ENCODE results near the gene EPS8L2.

The EPS8L2 gene

DNA sequence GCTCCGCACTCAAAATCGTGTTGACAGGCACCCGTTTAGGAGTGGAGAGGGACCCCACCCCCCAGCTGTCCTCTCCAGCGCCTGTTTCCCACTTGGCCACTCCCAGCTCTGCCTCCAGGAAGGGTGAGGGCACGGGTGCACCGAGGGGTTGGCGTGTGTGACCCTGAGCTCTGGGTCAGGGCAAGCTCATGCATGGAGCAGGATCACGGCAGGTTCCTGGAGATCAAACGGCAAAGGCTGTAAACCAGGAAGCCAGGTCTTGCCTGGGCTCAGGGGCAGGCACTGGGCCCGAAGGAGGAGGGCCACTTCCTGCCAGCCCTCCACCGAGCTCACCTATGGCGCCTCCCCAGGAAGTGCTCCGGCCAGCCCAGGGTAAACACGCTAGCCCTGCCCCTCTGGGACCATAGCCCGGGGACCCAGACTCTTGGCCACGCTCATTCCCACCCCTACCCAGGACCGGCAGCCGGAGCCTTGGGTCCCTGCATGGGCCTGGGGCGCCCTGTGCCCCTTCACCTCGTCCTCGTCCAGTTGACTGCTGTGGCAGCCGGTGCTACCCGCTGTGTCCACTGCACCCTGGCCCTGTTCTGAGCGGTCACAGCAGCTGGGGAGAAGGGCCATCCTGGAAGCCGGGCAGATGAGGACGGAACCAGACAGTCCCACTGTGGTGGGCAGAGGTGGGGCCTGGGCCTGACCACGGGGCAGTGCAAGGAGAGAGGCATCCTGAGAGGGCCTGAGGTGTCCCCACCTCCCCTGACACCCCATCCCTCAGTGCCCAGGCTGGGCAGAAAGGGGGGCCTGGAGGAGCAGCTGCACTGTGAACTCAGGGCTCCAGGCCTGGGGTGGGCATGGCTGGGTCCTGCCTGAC is 1.0 kb upstream of the EPS8L2 start:
- DNase-seq = no peak

DNA sequence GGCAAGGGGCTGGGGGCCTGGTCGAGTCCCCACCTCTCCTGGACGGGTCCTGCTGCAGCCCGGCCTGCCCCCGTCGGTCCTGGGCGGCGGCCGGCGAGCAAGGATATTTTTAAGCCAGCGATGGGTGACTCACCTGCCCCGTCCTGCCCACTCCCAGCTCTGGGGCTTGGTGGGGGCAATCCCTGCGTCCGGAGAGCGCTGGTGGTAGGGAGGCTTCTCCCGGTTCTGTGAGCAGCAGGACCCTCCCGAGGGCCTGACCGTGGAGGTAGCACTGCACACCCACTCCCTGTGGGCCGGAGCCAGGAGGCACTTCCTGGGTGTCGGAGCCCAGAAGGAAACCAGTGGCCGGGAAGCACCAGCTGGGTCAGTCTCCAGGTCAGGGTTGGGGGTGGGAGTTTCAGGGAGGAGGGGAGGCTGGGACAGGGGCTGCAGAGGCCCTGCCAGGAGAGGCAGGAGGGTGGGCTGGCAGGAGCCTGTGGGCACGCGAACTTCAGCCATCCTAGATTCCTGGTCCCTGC is 467 bp downstream of the EPS8L2 start:
- no peak for DNase-seq

DNA sequence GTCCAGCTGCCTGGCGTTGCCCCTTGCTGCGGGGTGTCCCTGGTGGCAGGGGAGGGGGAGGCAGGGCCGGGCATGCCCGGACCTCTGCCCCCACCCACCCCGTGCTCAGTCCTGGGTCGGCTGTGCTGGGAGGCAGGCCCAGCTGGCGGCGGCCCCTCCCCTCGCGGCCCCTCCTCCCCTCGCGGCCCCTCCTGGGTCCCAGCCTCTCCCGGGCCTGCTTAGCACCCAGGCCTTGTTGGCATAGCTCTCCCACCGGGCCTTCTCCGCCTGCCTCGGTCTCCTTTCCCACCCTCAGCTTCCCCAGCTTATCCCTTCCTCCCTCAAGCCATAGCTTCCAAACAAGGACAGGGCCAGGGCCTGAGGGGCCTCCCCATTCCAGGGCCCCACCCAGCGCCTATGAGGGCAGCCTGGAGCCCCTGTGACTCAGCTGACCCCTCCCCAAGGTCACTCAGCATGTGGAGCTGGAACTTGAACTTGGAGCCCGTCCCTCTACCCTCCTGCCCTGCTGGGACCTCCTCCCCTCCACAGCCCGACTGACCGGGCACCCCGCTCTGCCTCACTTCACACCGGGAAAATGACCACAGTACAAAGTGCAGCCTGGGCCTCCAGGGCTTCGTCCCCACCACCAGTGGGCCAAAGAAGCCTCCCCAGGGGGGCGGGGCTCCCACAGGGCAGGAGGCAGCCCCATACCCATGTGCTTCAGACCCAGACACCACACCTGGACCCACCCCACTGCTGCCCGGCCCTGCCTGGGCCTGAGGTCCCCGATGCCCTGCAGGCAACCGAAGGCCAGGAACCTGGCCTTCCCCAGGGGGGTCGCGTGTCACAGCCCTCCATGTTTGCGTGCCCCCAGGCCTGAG is 1.2 kb downstream of the EPS8L2 start:
- DNase-seq = no peak

DNA sequence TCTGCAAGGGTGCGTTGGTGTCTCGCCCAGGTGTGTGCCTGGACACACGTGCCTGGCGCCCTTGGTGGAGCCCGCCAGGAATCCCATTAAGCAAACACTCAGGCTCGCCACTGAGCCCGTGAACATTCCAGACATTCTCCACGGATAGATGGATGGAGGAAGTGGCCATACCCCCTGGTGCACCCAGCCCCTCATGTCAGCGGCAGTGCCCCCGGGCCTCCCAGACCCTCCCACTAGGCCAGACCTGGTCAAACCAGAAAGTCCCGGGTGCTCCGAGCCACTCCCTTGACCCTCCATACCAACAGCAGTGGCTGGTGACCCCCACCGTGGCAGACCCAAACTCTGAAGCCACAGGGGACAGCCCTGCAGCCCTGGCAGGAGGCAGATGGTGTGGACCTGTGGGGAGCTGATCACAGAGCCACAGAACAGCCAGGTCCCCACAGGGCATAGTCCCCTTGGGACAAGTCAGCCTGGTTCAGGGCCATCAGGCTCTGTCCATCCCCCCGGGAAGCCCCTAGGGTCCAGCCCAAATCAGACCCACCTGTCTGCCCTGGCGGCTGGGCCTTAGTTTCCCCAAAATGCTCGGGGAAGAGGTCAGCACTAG is 1.9 kb downstream of the EPS8L2 start:
- DNase-seq = no peak

DNA sequence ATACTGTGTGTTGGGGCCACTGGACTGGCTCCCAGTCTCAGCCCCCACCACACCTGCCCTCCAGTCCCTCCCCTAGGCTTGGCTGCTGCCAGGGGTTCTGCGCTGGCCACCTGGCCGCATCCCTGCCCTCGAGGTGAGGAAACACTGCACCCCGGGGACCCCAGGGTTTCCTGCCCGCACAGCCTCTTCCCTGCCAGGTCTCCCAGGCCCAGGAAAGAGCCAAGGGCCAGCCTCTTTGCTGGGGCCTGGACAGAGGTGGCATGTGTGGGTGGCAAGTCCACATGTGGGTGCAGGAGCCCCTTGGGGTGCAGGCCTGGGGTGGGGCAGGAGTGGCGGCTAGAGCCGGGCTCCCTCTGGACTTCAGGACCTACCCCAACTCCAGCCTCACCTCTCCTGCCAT is 2.5 kb downstream of the EPS8L2 start:
- DNase-seq = no peak

DNA sequence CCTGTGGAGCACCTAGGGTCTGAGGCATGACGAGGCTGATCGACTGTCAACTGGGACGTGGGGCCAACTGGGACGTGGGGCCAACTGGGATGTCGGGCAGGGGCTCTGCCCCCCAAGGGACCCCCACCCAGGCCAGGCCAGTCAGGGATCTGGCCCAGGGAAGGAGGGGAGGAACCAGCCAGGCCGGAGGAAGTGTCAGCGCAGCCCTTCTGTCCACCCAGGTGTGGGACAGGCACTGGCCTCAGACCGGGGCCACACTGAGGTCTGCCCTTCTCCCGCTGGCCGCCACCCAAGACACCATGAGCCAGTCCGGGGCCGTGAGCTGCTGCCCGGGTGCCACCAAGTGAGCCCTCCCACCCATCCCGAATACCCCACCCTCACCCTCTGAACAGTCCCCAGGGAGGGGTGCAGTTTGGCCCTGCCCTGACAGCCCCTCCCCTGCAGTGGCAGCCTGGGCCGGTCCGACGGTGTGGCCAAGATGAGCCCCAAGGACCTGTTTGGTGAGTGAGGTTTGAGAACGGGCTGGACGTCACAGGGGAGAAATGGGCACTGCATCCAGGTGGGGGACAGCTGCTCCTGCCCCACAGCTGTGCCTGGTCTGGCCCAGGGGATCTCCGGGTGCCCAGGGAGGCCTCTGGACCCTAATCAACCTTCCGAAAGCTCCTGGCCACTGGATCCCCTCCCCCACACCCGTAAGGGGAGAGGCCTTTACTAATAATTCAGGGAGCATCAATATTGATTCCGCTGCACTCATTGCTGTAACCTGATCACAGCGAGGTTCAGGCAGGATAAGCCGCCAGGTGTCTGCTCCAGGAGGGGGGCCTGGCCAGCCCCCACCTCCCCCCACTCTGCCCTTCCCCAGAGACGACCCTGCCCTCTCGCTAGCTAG is 3.3 kb downstream of the EPS8L2 start:
- no peak for DNase-seq

DNA sequence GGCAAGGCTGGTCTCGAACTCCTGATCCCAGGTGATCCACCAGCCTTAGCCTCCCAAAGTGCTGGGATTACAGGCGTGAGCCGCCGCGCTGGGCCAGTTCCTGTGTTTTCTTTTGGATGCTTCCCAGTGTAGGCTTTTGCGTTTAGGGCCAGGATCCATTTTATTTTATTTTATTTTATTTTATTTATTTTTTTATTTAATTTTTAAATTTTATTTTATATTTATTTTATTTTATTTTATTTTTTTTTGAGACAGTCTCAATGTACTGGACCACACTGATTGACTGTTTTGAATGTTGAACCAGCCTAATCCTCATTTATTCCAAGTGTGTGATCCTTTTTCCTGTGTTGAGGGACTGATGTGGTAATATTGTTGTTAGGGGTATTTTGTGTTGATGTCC is 8.4 kb downstream of the EPS8L2 start:
- DNase-seq = no peak

DNA sequence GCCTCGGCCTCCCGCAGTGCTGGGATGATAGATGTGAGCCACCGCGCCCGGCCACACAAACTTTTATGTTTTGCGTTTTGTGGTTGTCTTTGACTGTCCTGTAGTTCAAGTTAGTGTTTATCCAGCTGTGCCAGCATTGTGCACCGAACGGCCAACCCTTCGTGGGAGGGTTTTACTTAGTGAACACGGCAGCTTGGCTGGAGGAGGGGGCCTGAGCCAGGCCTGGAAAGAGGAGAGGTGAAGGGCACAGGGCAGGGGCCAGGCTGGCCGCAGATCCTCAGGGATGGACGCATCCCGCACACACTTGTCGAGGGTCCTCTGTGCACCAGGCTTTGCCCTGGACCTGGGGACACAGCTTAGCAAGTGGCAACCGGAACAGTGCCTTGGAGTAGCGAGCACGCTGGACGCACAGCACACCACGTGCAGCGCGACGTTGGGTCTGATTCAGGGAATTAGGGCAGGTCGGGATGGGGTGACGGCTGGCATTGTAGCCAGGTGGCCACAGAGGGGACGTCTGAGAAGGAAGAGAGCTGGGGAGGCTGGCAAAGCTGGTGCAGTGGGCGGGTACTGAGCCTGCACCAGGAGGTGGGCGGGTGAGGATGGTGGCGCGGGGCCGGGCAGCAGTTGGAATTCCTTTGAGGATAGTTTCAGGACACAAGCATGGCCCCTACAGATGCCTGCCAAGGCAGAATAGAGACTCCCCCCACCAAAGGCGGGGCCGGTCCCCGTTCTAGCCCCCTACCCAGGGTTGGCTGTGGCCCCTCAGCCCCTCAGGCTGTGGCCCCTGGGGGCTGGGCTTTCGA is 13.4 kb downstream of the EPS8L2 start:
- DNase-seq = no peak

DNA sequence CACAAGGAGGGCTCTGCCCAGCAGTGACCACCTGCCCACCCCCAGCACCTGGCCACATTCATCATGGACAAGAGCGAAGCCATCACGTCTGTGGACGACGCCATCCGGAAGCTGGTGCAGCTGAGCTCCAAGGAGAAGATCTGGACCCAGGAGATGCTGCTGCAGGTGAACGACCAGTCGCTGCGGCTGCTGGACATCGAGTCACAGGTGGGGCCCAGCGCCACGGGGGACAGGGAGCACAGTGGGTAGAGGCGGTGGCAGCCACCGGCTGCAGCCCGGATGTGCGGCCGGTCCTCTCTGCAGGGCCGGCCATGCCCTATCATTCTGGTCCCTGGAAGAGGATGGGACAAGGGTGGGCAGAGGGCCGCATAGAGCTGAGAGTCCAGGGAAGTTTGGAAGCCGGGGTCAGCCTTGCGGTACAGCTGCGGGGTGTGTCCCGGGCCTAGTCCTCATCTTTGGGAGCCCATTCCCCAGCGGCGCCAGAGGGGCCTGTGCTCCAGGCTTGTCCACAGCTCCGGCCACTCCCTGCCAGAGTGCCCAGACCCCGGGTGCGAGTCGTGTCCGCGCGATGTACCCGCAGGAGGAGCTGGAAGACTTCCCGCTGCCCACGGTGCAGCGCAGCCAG is 14.1 kb downstream of the EPS8L2 start:
- no peak for DNase-seq

DNA sequence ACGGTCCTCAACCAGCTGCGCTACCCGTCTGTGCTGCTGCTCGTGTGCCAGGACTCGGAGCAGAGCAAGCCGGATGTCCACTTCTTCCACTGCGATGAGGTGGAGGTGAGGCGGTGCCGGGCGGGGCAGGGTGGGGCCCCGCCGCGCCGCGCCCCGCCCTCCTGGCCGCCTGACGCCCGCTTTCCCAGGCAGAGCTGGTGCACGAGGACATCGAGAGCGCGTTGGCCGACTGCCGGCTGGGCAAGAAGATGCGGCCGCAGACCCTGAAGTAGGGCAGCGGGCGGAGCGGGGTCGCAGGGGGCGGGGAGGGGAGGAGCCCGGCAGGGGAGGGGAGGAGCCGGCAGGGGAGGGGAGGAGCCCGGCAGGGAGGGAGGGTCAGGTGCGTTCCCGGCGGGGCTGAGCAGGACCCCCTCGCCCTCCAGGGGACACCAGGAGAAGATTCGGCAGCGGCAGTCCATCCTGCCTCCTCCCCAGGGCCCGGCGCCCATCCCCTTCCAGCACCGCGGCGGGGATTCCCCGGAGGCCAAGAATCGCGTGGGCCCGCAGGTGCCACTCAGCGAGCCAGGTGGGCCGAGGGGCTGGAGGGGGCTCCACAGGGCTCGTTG is 14.7 kb downstream of the EPS8L2 start:
- DNase-seq = peak in 1 of 2 experiments; percentile 37

DNA sequence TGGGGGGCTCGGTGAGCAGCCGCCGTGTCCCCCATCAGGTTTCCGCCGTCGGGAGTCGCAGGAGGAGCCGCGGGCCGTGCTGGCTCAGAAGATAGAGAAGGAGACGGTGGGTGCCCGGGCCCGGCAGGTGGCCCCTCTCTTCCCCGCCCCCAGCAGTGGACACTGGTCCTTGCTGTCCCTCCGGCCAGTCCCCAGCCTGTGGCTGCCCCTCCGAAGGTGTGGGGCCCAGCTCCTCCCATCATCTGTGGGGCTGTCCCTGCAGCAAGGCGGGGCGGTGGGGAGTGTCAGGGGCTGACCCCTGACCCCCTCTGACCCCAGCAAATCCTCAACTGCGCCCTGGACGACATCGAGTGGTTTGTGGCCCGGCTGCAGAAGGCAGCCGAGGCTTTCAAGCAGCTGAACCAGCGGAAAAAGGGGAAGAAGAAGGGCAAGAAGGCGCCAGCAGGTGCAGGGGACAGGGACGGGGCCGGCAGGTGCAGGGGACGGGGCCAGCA is 15.3 kb downstream of the EPS8L2 start:
- DNase-seq = no peak

DNA sequence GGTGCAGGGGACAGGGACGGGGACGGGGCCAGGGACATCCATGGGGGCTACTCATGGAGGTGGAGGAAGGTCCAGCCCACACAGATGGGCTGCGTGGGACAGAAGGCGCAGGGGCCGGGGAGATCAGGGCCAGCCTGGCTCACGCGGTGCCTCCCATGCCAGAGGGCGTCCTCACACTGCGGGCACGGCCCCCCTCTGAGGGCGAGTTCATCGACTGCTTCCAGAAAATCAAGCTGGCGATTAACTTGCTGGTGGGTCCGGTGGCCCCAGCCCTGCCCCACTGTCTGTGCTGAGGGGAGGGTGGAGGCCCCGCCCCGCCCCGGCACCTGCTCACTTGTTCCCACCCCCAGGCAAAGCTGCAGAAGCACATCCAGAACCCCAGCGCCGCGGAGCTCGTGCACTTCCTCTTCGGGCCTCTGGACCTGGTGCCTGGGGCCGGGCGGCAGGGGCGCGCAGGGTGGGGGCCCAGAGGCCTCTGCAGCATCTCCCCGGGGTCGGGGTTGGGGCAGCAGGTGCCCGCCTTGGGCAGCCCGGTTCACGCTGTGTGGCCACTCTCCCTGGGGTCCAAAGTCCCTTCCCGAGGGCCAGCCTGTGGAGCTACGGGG is 15.8 kb downstream of the EPS8L2 start:
- DNase-seq = peak in 1 of 2 experiments; percentile 34

DNA sequence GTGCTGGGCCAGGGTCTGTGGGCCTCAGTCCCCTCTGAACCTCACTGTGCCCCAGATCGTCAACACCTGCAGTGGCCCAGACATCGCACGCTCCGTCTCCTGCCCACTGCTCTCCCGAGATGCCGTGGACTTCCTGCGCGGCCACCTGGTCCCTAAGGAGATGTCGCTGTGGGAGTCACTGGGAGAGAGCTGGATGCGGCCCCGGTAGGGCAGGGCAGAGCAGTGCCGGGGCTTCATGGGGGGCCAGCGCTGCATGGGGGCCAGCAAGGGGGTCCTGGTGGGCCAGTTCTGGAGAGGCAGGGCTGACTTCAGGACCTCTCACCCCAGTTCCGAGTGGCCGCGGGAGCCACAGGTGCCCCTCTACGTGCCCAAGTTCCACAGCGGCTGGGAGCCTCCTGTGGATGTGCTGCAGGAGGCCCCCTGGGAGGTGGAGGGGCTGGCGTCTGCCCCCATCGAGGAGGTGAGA is 16.3 kb downstream of the EPS8L2 start:
- DNase-seq = no peak

DNA sequence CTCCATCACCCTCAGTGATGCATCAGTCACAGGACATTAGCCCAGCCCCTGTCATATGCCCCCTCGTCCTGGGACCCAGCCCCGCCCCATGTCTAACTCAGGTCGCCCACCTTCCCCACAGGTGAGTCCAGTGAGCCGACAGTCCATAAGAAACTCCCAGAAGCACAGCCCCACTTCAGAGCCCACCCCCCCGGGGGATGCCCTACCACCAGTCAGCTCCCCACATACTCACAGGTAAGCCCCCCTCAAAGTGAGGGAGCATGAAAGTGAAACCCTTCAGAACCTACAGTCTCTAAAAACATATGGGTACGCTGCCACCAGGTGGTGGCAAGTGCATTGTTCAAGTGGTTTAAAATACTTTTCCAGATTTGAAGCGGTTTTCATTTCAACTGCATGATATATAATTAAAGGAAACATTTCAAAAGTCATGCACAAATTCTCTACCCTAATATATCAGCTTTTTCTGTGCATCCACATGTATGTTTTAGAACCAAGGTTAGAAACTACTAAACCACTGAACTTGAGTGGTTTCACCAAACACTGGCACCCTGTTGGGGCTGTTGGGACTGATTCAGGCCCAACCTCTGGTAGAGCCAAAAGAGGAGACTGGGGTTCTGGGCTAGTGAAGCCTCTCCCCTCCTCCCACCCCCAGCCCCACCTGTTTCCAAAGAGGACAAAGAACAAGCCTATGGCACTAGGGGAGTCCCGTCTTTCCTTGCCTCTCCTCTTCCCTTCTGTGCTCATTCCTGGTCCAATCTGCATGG is 17.3 kb downstream of the EPS8L2 start:
- peak; percentile 23 to 63 for DNase-seq

DNA sequence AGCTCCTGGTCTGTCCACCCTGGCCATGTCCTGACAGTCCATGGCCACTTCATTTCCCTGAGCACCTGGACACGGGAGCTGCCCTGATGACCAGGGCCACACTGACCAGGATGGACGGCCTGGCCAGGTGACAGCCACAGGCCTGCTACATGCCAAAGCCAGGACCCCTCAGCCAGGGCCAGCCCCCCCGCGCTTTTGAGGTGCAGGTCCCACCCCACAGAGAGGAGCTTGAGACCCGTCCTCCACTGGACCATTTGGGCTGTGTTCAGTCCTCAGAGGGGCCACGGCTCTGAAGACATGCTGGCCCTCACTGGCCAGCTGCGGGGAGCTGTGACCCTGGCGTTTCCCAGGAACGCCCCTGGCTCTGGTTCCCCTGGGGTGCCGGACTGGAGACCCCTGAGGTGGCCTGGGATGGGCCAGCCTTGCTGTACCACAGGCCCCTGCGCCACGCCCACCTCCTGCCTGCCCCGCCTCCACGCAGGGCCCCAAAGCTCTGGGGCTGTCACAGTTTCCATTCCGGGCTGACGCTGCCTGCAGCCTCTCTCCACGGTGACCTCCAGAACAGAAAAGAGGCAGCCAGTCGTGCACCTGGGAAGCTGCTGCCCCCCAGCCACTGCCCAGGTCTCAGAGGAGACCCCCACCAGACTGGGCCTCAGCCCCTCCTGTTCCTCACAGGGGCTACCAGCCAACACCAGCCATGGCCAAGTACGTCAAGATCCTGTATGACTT is 18.2 kb downstream of the EPS8L2 start:
- no peak for DNase-seq

DNA sequence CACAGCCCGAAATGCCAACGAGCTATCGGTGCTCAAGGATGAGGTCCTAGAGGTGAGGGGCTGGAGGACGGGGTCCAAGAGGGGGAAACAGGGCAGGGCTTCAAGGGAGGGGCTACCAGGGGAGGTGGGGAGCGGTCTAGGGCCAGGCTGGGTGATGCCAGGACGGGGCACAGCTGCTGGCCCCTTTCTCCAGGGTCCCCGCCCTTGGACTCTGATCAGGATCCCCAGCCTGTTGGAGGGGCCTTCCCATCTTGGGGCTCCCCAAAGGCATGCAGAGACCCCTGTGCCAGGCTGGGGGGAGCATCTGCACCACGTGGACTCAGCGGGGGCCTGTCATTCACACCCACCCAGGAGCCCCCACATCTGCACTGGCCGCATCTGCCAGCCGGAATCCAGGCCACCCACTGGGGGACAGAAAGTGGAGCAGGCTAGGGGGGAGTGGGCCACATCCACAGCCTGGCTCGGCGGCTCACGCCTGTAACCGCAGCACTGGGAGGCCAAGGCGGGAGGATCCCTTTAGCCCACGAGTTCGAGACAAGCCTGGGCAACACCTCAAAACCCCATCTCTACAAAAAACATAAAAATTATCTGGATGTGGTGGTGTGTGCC is 18.9 kb downstream of the EPS8L2 start:
- no peak for DNase-seq

DNA sequence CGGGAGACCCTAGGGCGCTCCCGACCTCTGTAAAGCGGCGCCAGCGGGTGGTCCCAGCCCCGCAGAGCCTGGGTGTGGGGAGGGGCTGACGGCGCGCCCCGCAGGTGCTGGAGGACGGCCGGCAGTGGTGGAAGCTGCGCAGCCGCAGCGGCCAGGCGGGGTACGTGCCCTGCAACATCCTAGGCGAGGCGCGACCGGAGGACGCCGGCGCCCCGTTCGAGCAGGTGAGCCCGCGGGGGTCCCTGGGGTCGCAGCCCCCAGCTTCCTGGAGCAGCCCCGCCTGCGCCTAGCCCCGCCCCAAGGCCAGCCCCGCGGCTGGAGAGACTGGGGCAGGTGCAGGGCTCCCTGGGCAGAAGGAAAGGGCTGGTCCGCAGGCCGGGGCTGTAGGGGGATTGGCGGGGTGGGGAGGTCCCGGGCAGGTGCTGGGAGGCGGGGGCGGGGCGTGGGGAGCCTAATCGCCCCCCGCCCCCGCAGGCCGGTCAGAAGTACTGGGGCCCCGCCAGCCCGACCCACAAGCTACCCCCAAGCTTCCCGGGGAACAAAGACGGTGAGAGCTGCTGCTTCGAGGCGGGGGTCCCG is 19.7 kb downstream of the EPS8L2 start:
- no peak for DNase-seq
